Tibial nerve (tissue), 4 donors: ENCODE data around the gene CACNA2D2.

Experiments
- CTCF ChIP-seq, 5 experiments: fragments of 200-600 bp in 3 of 5; fragments of 450-650 bp in 2 of 5; sonication (generic) in 3 of 5; IDR thresholded peaks; one replicate each; pipeline ENCODE4 v1.5.1; 2016 to 2019; ENCODE audit warnings: antibody characterized with exemption in 5 of 5, mild to moderate bottlenecking in 3 of 5, moderate library complexity in 2 of 5
- EP300 ChIP-seq, 2 donors: sonication (generic); formaldehyde crosslinking; IDR thresholded peaks; one replicate each; pipeline ENCODE4 v1.6.1; 2017; ENCODE audit warnings: antibody characterized with exemption in 2 of 2, mild to moderate bottlenecking in 1 of 2
- POLR2A ChIP-seq, 2 donors: fragments of 450-650 bp; IDR thresholded peaks; one replicate each; pipeline ENCODE4 v1.6.1; 2017; ENCODE audit warnings: antibody characterized with exemption in 2 of 2, mild to moderate bottlenecking in 2 of 2, moderate library complexity in 2 of 2

- TF ChIP-seq CTCF (IDR thresholded peaks at IDR 0.05) (no peak), POLR2A (IDR thresholded peaks at IDR 0.05) (no peak), EP300 (IDR thresholded peaks at IDR 0.05) (no peak)
These were observed 128.0 kb downstream of the CACNA2D2 start for GRCh38 chr3:50375258-50375931.
